H1 (cell line): Measurements from ENCODE around the gene ZBTB22. TPM values are rescaled to one million over a fixed set of nuclear protein-coding genes. Genes with fewer than 3 reads are reported as not detected.

Experiments
- CTCF ChIA-PET: fragments of 300-600 bp; sonication (Branson Sonifier 250); formaldehyde crosslinking; loops from one replicate; lab custom pipeline; 2021; ENCODE audit not compliant: partially characterized antibody; lab: Charles Lee
- POLR2A ChIA-PET: fragments of 300-600 bp; sonication (Branson Sonifier 250); formaldehyde crosslinking; loops from one replicate; lab custom pipeline; 2021; ENCODE audit warnings: inconsistent platforms; ENCODE audit not compliant: partially characterized antibody; lab: Charles Lee
- DNase-seq, 2 experiments: peaks; one replicate each; pipeline versions ENCODE4 v3.0.0 to v3.0.0-alpha.2; 2010 to 2022; ENCODE audit warnings: low spot score in 2 of 2, low read depth in 1 of 2, mixed read lengths in 1 of 2
- FAIRE-seq: peaks from 2 replicates; lab custom pipeline; 2011; peaks lifted over from hg19 to GRCh38; lab: Jason Lieb, UNC
- H2AFZ ChIP-seq: 2 replicates; pipeline ENCODE4 v1.8.1; 2012; ENCODE audit warnings: low read length, inconsistent platforms
- H2AK5ac ChIP-seq: 2 replicates; pipeline ENCODE4 v1.6.1; 2013; ENCODE audit warnings: low read depth, low read length
- H2BK120ac ChIP-seq: replicated peaks from 2 replicates; pipeline ENCODE3; 2013; ENCODE audit warnings: low read depth, low read length, inconsistent platforms
- H2BK12ac ChIP-seq: 2 replicates; pipeline ENCODE4 v1.6.1; 2013; ENCODE audit warnings: low read depth, low read length
- H2BK15ac ChIP-seq: 2 replicates; pipeline ENCODE4 v1.6.1; 2013; ENCODE audit warnings: low read length
- H2BK20ac ChIP-seq: 2 replicates; pipeline ENCODE4 v1.6.1; 2013; ENCODE audit warnings: low read length
- H2BK5ac ChIP-seq: 2 replicates; pipeline ENCODE4 v1.6.1; 2013; ENCODE audit warnings: low read depth, low read length
- H3K14ac ChIP-seq: 2 replicates; pipeline ENCODE4 v1.6.1; 2013; ENCODE audit warnings: inconsistent platforms; ENCODE audit not compliant: insufficient read length
- H3K18ac ChIP-seq: 2 replicates; pipeline ENCODE4 v1.6.1; 2013; ENCODE audit warnings: low read length; ENCODE audit errors: extremely low read depth
- H3K23ac ChIP-seq: 2 replicates; pipeline ENCODE4 v1.6.1; 2013; ENCODE audit warnings: inconsistent platforms; ENCODE audit not compliant: insufficient read length
- H3K23me2 ChIP-seq: 2 replicates; pipeline ENCODE4 v1.6.1; 2013; ENCODE audit warnings: low read depth, low read length
- H3K27ac ChIP-seq: 2 replicates; pipeline ENCODE4 v1.6.1; 2011; ENCODE audit warnings: low read depth, low read length, inconsistent platforms
- H3K27me3 ChIP-seq, 4 experiments: replicated peaks in 1 of 4; 1 replicate in 1 of 4; 2 replicates in 3 of 4; pipeline versions ENCODE4 v1.6.1 to v1.8.1; 2011 to 2013; ENCODE audit warnings: low read length in 3 of 4, mild to moderate bottlenecking in 3 of 4, inconsistent platforms in 2 of 4, mixed read lengths in 2 of 4, moderate library complexity in 1 of 4; ENCODE audit not compliant: control insufficient read depth in 3 of 4, insufficient read depth in 3 of 4; ENCODE audit errors: extremely low read depth in 1 of 4
- H3K36me3 ChIP-seq, 4 experiments: 2 replicates each; pipeline versions ENCODE4 v1.6.1 to v1.8.1; 2011 to 2013; ENCODE audit warnings: mild to moderate bottlenecking in 4 of 4, low read length in 3 of 4, moderate library complexity in 2 of 4, control low read depth in 1 of 4, inconsistent platforms in 1 of 4; ENCODE audit not compliant: insufficient read depth in 4 of 4, control insufficient read depth in 2 of 4
- H3K4ac ChIP-seq: replicated peaks from 2 replicates; pipeline ENCODE3; 2013; ENCODE audit warnings: low read length, low read depth, mixed read lengths, inconsistent platforms; ENCODE audit not compliant: insufficient read length
- H3K4me1 ChIP-seq, 4 experiments: replicated peaks in 1 of 4; 1 replicate in 1 of 4; 2 replicates in 3 of 4; pipeline versions ENCODE4 v1.6.1 to v1.8.1; 2011 to 2013; ENCODE audit warnings: low read length in 3 of 4, inconsistent platforms in 2 of 4, mixed read lengths in 1 of 4; ENCODE audit not compliant: insufficient read depth in 4 of 4, control insufficient read depth in 3 of 4
- H3K4me2 ChIP-seq, 2 experiments: 2 replicates each; pipeline versions ENCODE4 v1.6.1 to v1.8.1; 2011 to 2013; ENCODE audit warnings: low read depth in 2 of 2, low read length in 2 of 2, control low read depth in 1 of 2, inconsistent platforms in 1 of 2, mild to moderate bottlenecking in 1 of 2; ENCODE audit not compliant: insufficient read depth in 1 of 2
- H3K4me3 ChIP-seq, 4 experiments: fragments of 200-600, 300-600 bp in 1 of 4; sonication (generic), shearing (Covaris generic), sonication (Bioruptor Twin) in 1 of 4; 2 replicates each; pipeline versions ENCODE4 v1.5.1 to v1.8.1; 2011 to 2016; ENCODE audit warnings: low read length in 4 of 4, low read depth in 3 of 4, control low read depth in 2 of 4, inconsistent platforms in 2 of 4, mild to moderate bottlenecking in 2 of 4, mixed read lengths in 1 of 4, moderate library complexity in 1 of 4; ENCODE audit not compliant: insufficient read depth in 2 of 4; ENCODE audit errors: extremely low read depth in 1 of 4
- H3K56ac ChIP-seq: replicated peaks from 2 replicates; pipeline ENCODE3; 2013; ENCODE audit warnings: low read depth, mild to moderate bottlenecking, mixed read lengths, low read length, inconsistent platforms; ENCODE audit not compliant: insufficient read length
- H3K79me1 ChIP-seq: 2 replicates; pipeline ENCODE4 v1.6.1; 2013; ENCODE audit warnings: low read depth, low read length, control low read depth
- H3K79me2 ChIP-seq, 2 experiments: 2 replicates each; pipeline versions ENCODE4 v1.6.1 to v1.8.1; 2012 to 2013; ENCODE audit warnings: low read length in 2 of 2, mild to moderate bottlenecking in 2 of 2, inconsistent platforms in 1 of 2; ENCODE audit not compliant: insufficient read depth in 2 of 2, control insufficient read depth in 1 of 2
- H3K9ac ChIP-seq, 4 experiments: replicated peaks in 1 of 4; 1 replicate in 1 of 4; 2 replicates in 3 of 4; pipeline versions ENCODE4 v1.6.1 to v1.8.1; 2011 to 2013; ENCODE audit warnings: low read depth in 3 of 4, low read length in 3 of 4, control low read depth in 2 of 4, mild to moderate bottlenecking in 2 of 4, moderate library complexity in 2 of 4, inconsistent platforms in 1 of 4; ENCODE audit errors: extremely low read depth in 1 of 4
- H3K9me3 ChIP-seq, 2 experiments: 2 replicates each; pipeline versions ENCODE4 v1.6.1 to v1.8.1; 2012 to 2013; ENCODE audit warnings: mild to moderate bottlenecking in 2 of 2, moderate library complexity in 2 of 2, control low read depth in 1 of 2, inconsistent platforms in 1 of 2, low read depth in 1 of 2, low read length in 1 of 2, mixed read lengths in 1 of 2; ENCODE audit not compliant: insufficient read depth in 2 of 2
- H4K20me1 ChIP-seq, 2 experiments: replicated peaks in 1 of 2; 2 replicates each; pipeline versions ENCODE3 to v1.8.1; 2011 to 2013; ENCODE audit warnings: inconsistent platforms in 2 of 2, low read length in 2 of 2, mild to moderate bottlenecking in 1 of 2; ENCODE audit not compliant: insufficient read depth in 2 of 2, control insufficient read depth in 1 of 2
- H4K5ac ChIP-seq: 2 replicates; pipeline ENCODE4 v1.6.1; 2013; ENCODE audit warnings: low read length, low read depth, mixed read lengths, inconsistent platforms; ENCODE audit not compliant: insufficient read length
- H4K8ac ChIP-seq: 2 replicates; pipeline ENCODE4 v1.8.0; 2013; ENCODE audit warnings: mild to moderate bottlenecking, moderate library complexity, low read length, inconsistent platforms; ENCODE audit not compliant: insufficient read depth; ENCODE audit errors: extremely low read depth
- H4K91ac ChIP-seq: replicated peaks from 2 replicates; pipeline ENCODE3; 2013; ENCODE audit warnings: low read length, mixed read lengths, inconsistent platforms; ENCODE audit not compliant: insufficient read length
- CHD2 ChIP-seq: IDR thresholded peaks from 2 replicates; pipeline ENCODE4 v1.6.1; 2012; ENCODE audit warnings: low read length, improper control_type of control experiment
- EGR1 ChIP-seq: IDR thresholded peaks from 2 replicates; pipeline ENCODE4 v1.6.1; 2011; ENCODE audit warnings: low read depth, low read length, borderline replicate concordance
- EZH2 ChIP-seq: fragments of 200-600 bp; sonication (generic); IDR thresholded peaks from 2 replicates; pipeline ENCODE4 v1.7.1; 2012; ENCODE audit warnings: low read depth, mild to moderate bottlenecking, moderate library complexity, low read length, inconsistent platforms; ENCODE audit not compliant: severe bottlenecking
- GABPA ChIP-seq: IDR thresholded peaks from 2 replicates; pipeline ENCODE4 v1.6.1; 2011; ENCODE audit warnings: mild to moderate bottlenecking, low read length, moderate library complexity, borderline replicate concordance; ENCODE audit not compliant: insufficient read depth
- NANOG ChIP-seq: IDR thresholded peaks from 2 replicates; pipeline ENCODE4 v1.6.1; 2011; ENCODE audit warnings: low read length, low read depth, mild to moderate bottlenecking, inconsistent platforms; ENCODE audit not compliant: insufficient read depth, poor library complexity, severe bottlenecking
- PHF8 ChIP-seq: fragments of 200-600 bp; sonication (generic); conservative IDR thresholded peaks from 2 replicates; pipeline ENCODE4 v1.7.1; 2012; ENCODE audit warnings: low read depth, mild to moderate bottlenecking, inconsistent platforms, low read length, moderate library complexity
- POLR2A ChIP-seq, 2 experiments: IDR thresholded peaks; 1 replicate in 1 of 2; 2 replicates in 1 of 2; pipeline ENCODE4 v1.6.1; 2011; ENCODE audit warnings: low read depth in 2 of 2, low read length in 2 of 2, mild to moderate bottlenecking in 2 of 2; ENCODE audit errors: control extremely low read depth in 1 of 2
- RBBP5 ChIP-seq: IDR thresholded peaks from 2 replicates; pipeline ENCODE4 v1.7.1; 2012; ENCODE audit warnings: low read depth, mild to moderate bottlenecking, inconsistent platforms, low read length, moderate library complexity, borderline replicate concordance
- TAF7 ChIP-seq: optimal IDR thresholded peaks from 2 replicates; pipeline ENCODE3; 2011; ENCODE audit warnings: low read depth, mild to moderate bottlenecking, inconsistent platforms, low read length, moderate library complexity, borderline replicate concordance
- TEAD4 ChIP-seq: IDR thresholded peaks from 2 replicates; pipeline ENCODE4 v1.6.1; 2012; ENCODE audit warnings: low read depth, low read length, inconsistent platforms, mixed read lengths
- WGBS, 2 experiments: shearing (Covaris generic) in 1 of 2; methylation state at CpG; one replicate each; pipeline versions ENCODE4 v1.1.6 to v1.1.7; 2013 to 2015; ENCODE audit warnings: low lambda C conversion rate in 2 of 2, mixed read lengths in 2 of 2, inconsistent platforms in 1 of 2, low coverage in 1 of 2, missing lambda C conversion rate in 1 of 2; ENCODE audit not compliant: insufficient replicate concordance in 2 of 2, insufficient coverage in 1 of 2, insufficient read length in 1 of 2; ENCODE audit errors: extremely low coverage in 1 of 2, missing lambda C conversion rate in 1 of 2; 5-methylcytosine and 5-hydroxymethylcytosine counted together
- polyA plus RNA-seq, 7 experiments: library from polyadenylated mRNA; depleted of rRNA in 3 of 7; stranded (reverse) in 5 of 7; unstranded in 2 of 7; fragments of >200 nt in 5 of 7; fragments of 200-250 nt in 2 of 7; gene quantifications; 1 replicate in 5 of 7; 2 replicates in 1 of 7; 4 replicates in 1 of 7; pipeline versions ENCODE4 v1.2.1 to v1.2.3, GENCODE V29; 2011 to 2013; ENCODE audit warnings: missing spikeins in 2 of 7, mixed read lengths in 2 of 7
- total RNA-seq: library from RNA; stranded (reverse); fragmentation: NEBNext Ultra II Directional; extraction: Animal tissue kit (Norgen Biotek cat#: 25700); gene quantifications from 2 replicates; pipeline ENCODE4 v1.2.1, GENCODE V29; 2021

The ZBTB22 gene
- total and polyA plus RNA-seq, 2 of the 8 experiments (the other 6 are each of a cell fraction or from before 2014, with no cell fraction given) = 7.4 to 9.9 TPM

GRCh38 chr6:33271468-33272274 is 45.9 kb downstream of the ZBTB22 start, which contains the start of the genes RPS18 and VPS52:
TSS of gene RPS18 (plus strand) at chr6:33272075. CDS start at chr6:33272120, 45 bp downstream.
TSS of gene VPS52 (minus strand) at chr6:33271876. CDS start at chr6:33271675, 201 bp downstream.
- Histone ChIP-seq H4K8ac (peak within 1 kb of the TSS; percentile 99), H3K9me3 (no peaks in the 10 kb centered on the region), H4K91ac (peak within 1 kb of the TSS; percentile 49), H2BK15ac (no peak within 1 kb of the TSS), H3K4ac (peak within 1 kb of the TSS; percentile 47), H2BK20ac (no peak within 1 kb of the TSS), H3K4me1 (peaks cover 0 to 22% (median 8%) of the 10 kb centered on the region in 4 experiments; a peak in 6 of 7 replicates), H2BK120ac (peak within 1 kb of the TSS; percentile 52), H3K14ac (no peak within 1 kb of the TSS), H3K79me2 (peaks cover 26 to 43% of the 10 kb centered on the region in 2 experiments), H3K9ac (peak within 1 kb of the TSS; percentile 92 to 99 (median 96)), H2AFZ (peak within 1 kb of the TSS; percentile 99), H2BK12ac (no peak within 1 kb of the TSS; the same call in 1 of the 2 replicates), H3K18ac (peak within 1 kb of the TSS; percentile 82), H3K23me2 (peaks cover 15% of the 10 kb centered on the region), H3K27me3 (no peaks in the 10 kb centered on the region), H3K36me3 (peaks cover 25 to 60% (median 50%) of the 10 kb centered on the region in 4 experiments; a peak in 7 of 8 replicates), H3K56ac (peak within 1 kb of the TSS; percentile 87), H2AK5ac (peak within 1 kb of the TSS; percentile 30; the same call in 1 of the 2 replicates), H3K23ac (no peak within 1 kb of the TSS), H3K79me1 (peaks cover 6% of the 10 kb centered on the region; the same call in 1 of the 2 replicates), H3K27ac (peak within 1 kb of the TSS; percentile 98), H4K5ac (peak within 1 kb of the TSS; percentile 82), H3K4me2 (peak within 1 kb of the TSS; percentile 86 to 96), H4K20me1 (peaks cover 9 to 16% of the 10 kb centered on the region in 2 experiments), H2BK5ac (peak within 1 kb of the TSS; percentile 93), H3K4me3 (peak within 1 kb of the TSS; percentile 81 to 100 (median 100))
- DNase-seq (peak; percentile 88), FAIRE-seq (peak; percentile 84)
- ChIA-PET CTCF (interaction anchor here (0.6 to 4.3 kb wide), 8 partner anchors 9 to 113 kb away, joined by 3 to 15 read pairs (median 4); partner anchors contain the start of gene RGL2), POLR2A (interaction anchor here (0.6 to 5.4 kb wide), 42 partner anchors 8 to 378 kb away, joined by 3 to 88 read pairs (median 6); partner anchors contain the start of genes BRD2, CUTA, HSD17B8 and PFDN6)
- WGBS, 2 experiments = 1% methylated on average over 48 of the region's 48 CpGs; no CpG with 5 or more reads in 1 of the 2 experiments
- TF ChIP-seq RBBP5 (no peak; the same call in 1 of the 2 replicates), PHF8 (peak; percentile 92), CHD2 (no peak), EGR1 (0 out of 2 replicates have a peak, but pooled peaks have one; percentile 7), EZH2 (no peak), TAF7 (peak; percentile 95), GABPA (peak; percentile 93), POLR2A (IDR thresholded peaks at IDR 0.05; ENCODE audit: control extremely low read depth in 1 of 2, low read depth in 2 of 2, low read length in 2 of 2) (peak in 1 of 2 experiments; percentile 98; a peak in 2 of 3 replicates), TEAD4 (no peak), NANOG (no peak)
